Dedifferentiated amniotic fluid mesenchymal stem cell (primary cell): Measurements from ENCODE around the gene PIM1.
A peak's percentile ranks its signal among the peaks of the same experiment; 100 is the strongest.
"Not testable (repeated sequence)": the region's sequence is repeated elsewhere in the genome, so short reads cannot be mapped to it uniquely, and the experiment has no call there.

Experiments
- DNase-seq: peaks from one replicate; pipeline ENCODE4 v3.0.0-alpha.2; 2016; ENCODE audit errors: extremely low spot score

The PIM1 gene

GRCh38 chr6:37171201-37171969 is 1.4 kb downstream of the PIM1 start:
- DNase-seq = peak; percentile 34

- DNase-seq = peak; percentile 94
Observed at GRCh38 chr6:37171970-37172812, 2.2 kb downstream of the PIM1 start.

- DNase-seq = no peak
Observed at GRCh38 chr6:37172912-37173492, 3.0 kb downstream of the PIM1 start.

GRCh38 chr6:37173493-37174195 is 3.7 kb downstream of the PIM1 start:
- DNase-seq = no peak

GRCh38 chr6:37174196-37174514 is 4.2 kb downstream of the PIM1 start:
- DNase-seq = no peak

- DNase-seq = no peak
Observed at GRCh38 chr6:37174515-37175331, 4.8 kb downstream of the PIM1 start.

- DNase-seq = no peak
Observed at GRCh38 chr6:37175332-37176267, 5.6 kb downstream of the PIM1 start.

GRCh38 chr6:37176268-37177076 is 6.5 kb downstream of the PIM1 start:
- no peak for DNase-seq

- no peak for DNase-seq
Observed at GRCh38 chr6:37177077-37177934, 7.4 kb downstream of the PIM1 start.

GRCh38 chr6:37177935-37178517 is 8.1 kb downstream of the PIM1 start:
- DNase-seq = no peak

- no peak for DNase-seq
Observed at GRCh38 chr6:37180075-37180474, 10.1 kb downstream of the PIM1 start.

GRCh38 chr6:37180610-37181009 is 10.7 kb downstream of the PIM1 start:
- DNase-seq = not testable (repeated sequence)

GRCh38 chr6:37182736-37183590 is 13.0 kb downstream of the PIM1 start:
- DNase-seq = no peak

GRCh38 chr6:37185949-37186720 is 16.2 kb downstream of the PIM1 start:
- not testable (repeated sequence) for DNase-seq

- no peak for DNase-seq
Observed at GRCh38 chr6:37187321-37188022, 17.5 kb downstream of the PIM1 start.
